Measurements from ENCODE around the gene PARVG.

Gene PARVG

GRCh38 chr22:44137415-44137814 lies 43.3 kb upstream of the PARVG start:
- Histone ChIP-seq H3K9me3 (replicated peaks in 1 of 11) (peaks cover 19 to 47% (median 33%) of the 10 kb centered on the region in 11 experiments), H3K4me3 (0 out of 20 replicates have a peak overlapping the region, but pooled peaks of 1 of the 10 experiments have one; percentile 3), H3K4me1 (peaks cover 0 to 20% (median 11%) of the 10 kb centered on the region in 10 experiments; a peak in 14 of 20 replicates), H3K27me3 (no peaks in the 10 kb centered on the region), H3K36me3 (peaks cover 0 to 86% (median 13%) of the 10 kb centered on the region in 11 experiments; a peak in 16 of 22 replicates), H3K9ac (no peak overlapping the region), H3K4me2 (0 out of 22 replicates have a peak overlapping the region, but pooled peaks of 2 of the 11 experiments have one; percentile 2 to 17), H4K20me1 (no peaks in the 10 kb centered on the region), H3K27ac (no peak overlapping the region)
- no peak for TF ChIP-seq Cebpa-rat (IDR thresholded peaks at IDR 0.05)

GRCh38 chr22:44139773-44140172 lies 41.0 kb upstream of the PARVG start:
- Histone ChIP-seq H3K27me3 (no peaks in the 10 kb centered on the region), H3K4me1 (peaks cover 0 to 30% (median 22%) of the 10 kb centered on the region in 10 experiments; a peak in 17 of 20 replicates), H3K9me3 (replicated peaks in 1 of 11) (peaks cover 19 to 47% (median 33%) of the 10 kb centered on the region in 11 experiments), H3K36me3 (peaks cover 0 to 77% (median 13%) of the 10 kb centered on the region in 11 experiments; a peak in 16 of 22 replicates), H3K27ac (no peak overlapping the region), H3K4me3 (no peak overlapping the region), H3K4me2 (no peak overlapping the region), H3K9ac (no peak overlapping the region), H4K20me1 (0 out of 22 replicates have a peak, but pooled peaks cover 0 to 5% (median 0%) of the 10 kb centered on the region in 11 experiments)
- no peak for TF ChIP-seq Cebpa-rat (IDR thresholded peaks at IDR 0.05)

DNA sequence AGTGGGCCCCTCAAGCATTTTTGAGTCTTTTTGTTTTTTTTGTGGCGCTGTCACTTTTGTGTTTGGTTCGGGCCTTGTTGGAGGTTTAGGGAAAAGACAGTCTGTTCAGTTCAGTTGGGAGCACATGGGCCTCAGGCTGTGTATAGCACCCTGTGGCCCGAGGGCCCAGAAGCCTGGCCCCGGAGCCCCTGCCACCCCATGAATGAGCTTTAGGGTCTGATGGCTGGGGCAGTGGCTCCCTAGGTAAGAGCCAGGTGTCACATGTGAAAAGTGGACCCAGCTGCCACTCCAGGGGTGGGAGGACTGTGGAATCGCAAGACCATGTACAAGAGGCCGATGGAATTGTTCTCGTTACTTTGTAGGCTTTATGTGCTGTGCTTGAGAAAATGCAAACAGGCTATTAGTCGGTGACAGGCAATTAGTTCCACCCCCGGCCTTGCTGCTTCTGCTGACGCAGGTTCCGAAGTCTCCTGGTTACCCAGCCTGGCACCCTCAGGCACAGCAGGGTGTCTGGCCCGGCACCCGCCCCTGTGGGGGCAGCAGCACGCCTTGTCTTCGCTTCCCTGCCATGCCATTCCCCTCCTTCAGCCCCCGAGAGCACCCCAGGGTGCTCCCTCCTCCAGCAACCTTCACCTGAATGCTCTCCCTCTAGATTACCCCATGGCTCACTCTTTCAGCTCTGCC lies 38.2 kb upstream of the PARVG start:
- peaks cover 6 to 20% (median 10%) of the 10 kb centered on the region in 11 experiments for H3K9me3 ChIP-seq (replicated peaks in 1 of 11)
- TF ChIP-seq Cebpa-rat (IDR thresholded peaks at IDR 0.05): no peak
- H4K20me1 ChIP-seq: 0 out of 22 replicates have a peak, but pooled peaks cover 0 to 17% (median 0%) of the 10 kb centered on the region in 11 experiments
- H3K27ac ChIP-seq: no peak overlapping the region
- peaks cover 8 to 54% (median 46%) of the 10 kb centered on the region in 10 experiments; a peak in 19 of 20 replicates for H3K4me1 ChIP-seq
- no peak overlapping the region for H3K9ac ChIP-seq
- H3K36me3 ChIP-seq: peaks cover 0 to 49% (median 6%) of the 10 kb centered on the region in 11 experiments; a peak in 16 of 22 replicates
- no peaks in the 10 kb centered on the region for H3K27me3 ChIP-seq
- no peak overlapping the region for H3K4me2 ChIP-seq
- no peak overlapping the region for H3K4me3 ChIP-seq

GRCh38 chr22:44143105-44143474 lies 37.6 kb upstream of the PARVG start:
- no peak overlapping the region for H3K9ac ChIP-seq
- no peak overlapping the region for H3K4me3 ChIP-seq
- H4K20me1 ChIP-seq: 0 out of 22 replicates have a peak, but pooled peaks cover 0 to 17% (median 0%) of the 10 kb centered on the region in 11 experiments
- H3K27ac ChIP-seq: no peak overlapping the region
- H3K36me3 ChIP-seq: peaks cover 0 to 48% (median under 1%) of the 10 kb centered on the region in 11 experiments; a peak in 9 of 22 replicates
- no peak for TF ChIP-seq Cebpa-rat (IDR thresholded peaks at IDR 0.05)
- H3K9me3 ChIP-seq (replicated peaks in 1 of 11): peaks cover under 1 to 14% (median 5%) of the 10 kb centered on the region in 11 experiments; a peak in 20 of 22 replicates
- no peaks in the 10 kb centered on the region for H3K27me3 ChIP-seq
- H3K4me2 ChIP-seq: no peak overlapping the region
- H3K4me1 ChIP-seq: peaks cover 8 to 55% (median 48%) of the 10 kb centered on the region in 10 experiments; a peak in 19 of 20 replicates

GRCh38 chr22:44143579-44143978 lies 37.1 kb upstream of the PARVG start:
- Histone ChIP-seq H3K4me3 (no peak overlapping the region), H4K20me1 (0 out of 22 replicates have a peak, but pooled peaks cover 0 to 17% (median 0%) of the 10 kb centered on the region in 11 experiments), H3K27me3 (no peaks in the 10 kb centered on the region), H3K27ac (no peak overlapping the region), H3K4me1 (peaks cover 8 to 55% (median 48%) of the 10 kb centered on the region in 10 experiments; a peak in 19 of 20 replicates), H3K36me3 (peaks cover 0 to 48% (median 0%) of the 10 kb centered on the region in 11 experiments; a peak in 5 of 22 replicates), H3K9ac (0 out of 22 replicates have a peak overlapping the region, but pooled peaks of 1 of the 11 experiments have one; percentile 14), H3K9me3 (replicated peaks in 1 of 11) (peaks cover 0 to 9% (median under 1%) of the 10 kb centered on the region in 11 experiments; a peak in 5 of 22 replicates), H3K4me2 (peak overlapping the region in 4 of 11 experiments; percentile 17 to 36 (median 30); a peak in 2 of 22 replicates)
- TF ChIP-seq Cebpa-rat (IDR thresholded peaks at IDR 0.05): no peak

- Histone ChIP-seq H3K27me3 (no peaks in the 10 kb centered on the region), H3K4me3 (no peak overlapping the region), H3K9me3 (replicated peaks in 1 of 11) (peaks cover 0 to 7% (median 0%) of the 10 kb centered on the region in 11 experiments; a peak in 1 of 22 replicates), H3K9ac (no peak overlapping the region), H3K4me2 (peak overlapping the region in 5 of 11 experiments; percentile 17 to 75 (median 31); a peak in 6 of 22 replicates), H4K20me1 (0 out of 22 replicates have a peak, but pooled peaks cover 0 to 17% (median 0%) of the 10 kb centered on the region in 11 experiments), H3K36me3 (peaks cover 0 to 47% (median 0%) of the 10 kb centered on the region in 11 experiments; a peak in 5 of 22 replicates), H3K27ac (no peak overlapping the region), H3K4me1 (peaks cover 8 to 55% (median 48%) of the 10 kb centered on the region in 10 experiments; a peak in 19 of 20 replicates)
- TF ChIP-seq Cebpa-rat (IDR thresholded peaks at IDR 0.05): no peak
These were observed 36.6 kb upstream of the PARVG start for GRCh38 chr22:44144046-44144569.

- Histone ChIP-seq H3K4me3 (no peak overlapping the region; a peak in 1 of 20 replicates), H3K9ac (peak overlapping the region in 3 of 11 experiments; percentile 13 to 39 (median 24); a peak in 2 of 22 replicates), H3K4me2 (peak overlapping the region; percentile 12 to 86 (median 75); a peak in 19 of 22 replicates), H3K4me1 (peaks cover 8 to 52% (median 47%) of the 10 kb centered on the region in 10 experiments; a peak in 19 of 20 replicates), H3K27me3 (no peaks in the 10 kb centered on the region), H3K27ac (no peak overlapping the region), H3K36me3 (peaks cover 0 to 39% (median 0%) of the 10 kb centered on the region in 11 experiments; a peak in 5 of 22 replicates), H4K20me1 (0 out of 22 replicates have a peak, but pooled peaks cover 0 to 17% (median 0%) of the 10 kb centered on the region in 11 experiments), H3K9me3 (replicated peaks in 1 of 11) (peaks cover 0 to 7% (median 0%) of the 10 kb centered on the region in 11 experiments; a peak in 1 of 22 replicates)
- TF ChIP-seq Cebpa-rat (IDR thresholded peaks at IDR 0.05): no peak
These were observed 35.2 kb upstream of the PARVG start for GRCh38 chr22:44145544-44145943.

DNA sequence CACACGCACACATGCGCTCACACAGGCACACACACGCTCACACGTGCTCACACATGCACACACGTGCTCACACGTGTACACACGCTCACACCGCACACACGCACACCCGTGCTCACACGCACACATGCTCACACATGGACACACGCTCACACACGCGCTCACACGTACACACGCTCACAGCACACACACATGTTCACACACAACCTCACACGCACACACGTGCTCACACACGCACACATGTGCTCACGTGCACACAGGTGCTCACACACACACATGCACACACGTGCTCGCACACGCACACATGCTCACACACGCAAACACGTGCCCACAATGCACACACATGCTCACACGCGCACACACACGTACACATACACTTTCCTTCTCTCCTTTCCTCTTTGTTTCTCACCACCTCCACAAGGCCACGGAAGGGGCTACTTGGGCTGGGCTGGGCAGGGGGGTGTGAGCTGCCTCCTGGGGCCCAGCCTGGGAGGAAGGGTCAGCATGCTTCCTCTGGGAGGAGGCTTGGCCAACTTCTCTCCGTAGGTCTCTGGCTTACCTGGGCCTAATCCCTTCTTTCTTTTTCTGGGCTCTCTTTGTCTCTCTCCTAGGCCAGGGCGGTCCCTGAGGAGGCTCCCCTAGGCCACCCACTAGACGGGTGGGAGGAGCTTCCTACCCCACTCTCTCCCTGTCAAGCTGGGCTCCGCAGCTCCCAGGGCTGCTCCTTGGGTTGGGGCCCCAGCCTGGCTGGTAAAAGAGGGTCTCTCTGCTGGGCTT lies 34.5 kb upstream of the PARVG start:
- H3K4me2 ChIP-seq: peak overlapping the region in 9 of 11 experiments; percentile 46 to 86 (median 77); a peak in 17 of 22 replicates

More for the DNA sequence above, 34.5 kb upstream of the PARVG start:
- Histone ChIP-seq H4K20me1 (0 out of 22 replicates have a peak, but pooled peaks cover 0 to 17% (median 0%) of the 10 kb centered on the region in 11 experiments), H3K9me3 (replicated peaks in 1 of 11) (0 out of 22 replicates have a peak, but pooled peaks cover 0 to 2% (median 0%) of the 10 kb centered on the region in 11 experiments), H3K4me1 (peaks cover 8 to 51% (median 45%) of the 10 kb centered on the region in 10 experiments; a peak in 19 of 20 replicates), H3K27ac (no peak overlapping the region), H3K9ac (no peak overlapping the region), H3K4me3 (no peak overlapping the region), H3K36me3 (peaks cover 0 to 37% (median 0%) of the 10 kb centered on the region in 11 experiments; a peak in 4 of 22 replicates), H3K27me3 (peaks cover 0 to 2% (median 0%) of the 10 kb centered on the region in 11 experiments; a peak in 3 of 22 replicates)
- no peak for TF ChIP-seq Cebpa-rat (IDR thresholded peaks at IDR 0.05)

Data from BLaER1 treated with 17β-estradiol and CSF1 and Interleukin-3, amounts not matched to agents 10 nM and 100 nM (cell line).